CD14-positive monocyte (primary cell): Measurements from ENCODE around the gene RBM4B. TPM values are rescaled to one million over a fixed set of nuclear protein-coding genes. Genes with fewer than 3 reads are reported as not detected.
A peak's percentile ranks its signal among the peaks of the same experiment; 100 is the strongest.

Source experiments
- DNase-seq, 3 donors: peaks; one replicate each; pipeline ENCODE4 v3.0.0-alpha.2; 2011 to 2022
- H2AFZ ChIP-seq: 2 replicates; pipeline ENCODE4 v1.6.0; 2012; ENCODE audit warnings: mild to moderate bottlenecking, low read depth, low read length, inconsistent platforms; ENCODE audit not compliant: insufficient read depth, poor library complexity, severe bottlenecking
- H3K27ac ChIP-seq, 2 donors: 1 replicate in 1 of 2; 2 replicates in 1 of 2; pipeline ENCODE4 v1.5.1; 2012 to 2013; ENCODE audit warnings: low read length in 2 of 2, control low read depth in 1 of 2, inconsistent platforms in 1 of 2, low read depth in 1 of 2, mild to moderate bottlenecking in 1 of 2
- H3K27me3 ChIP-seq, 2 donors: one replicate each; pipeline versions ENCODE4 v1.6.0 to v1.6.1; 2011 to 2013; ENCODE audit warnings: low read length in 2 of 2; ENCODE audit not compliant: control insufficient read depth in 2 of 2, insufficient read depth in 2 of 2
- H3K36me3 ChIP-seq, 2 donors: replicated peaks in 1 of 2; 1 replicate in 1 of 2; 2 replicates in 1 of 2; pipeline versions ENCODE4 v1.5.1 to v1.6.1; 2012 to 2013; ENCODE audit warnings: low read length in 2 of 2, control low read depth in 1 of 2, inconsistent platforms in 1 of 2, mild to moderate bottlenecking in 1 of 2; ENCODE audit not compliant: insufficient read depth in 2 of 2, control insufficient read depth in 1 of 2
- H3K4me1 ChIP-seq, 2 donors: 1 replicate in 1 of 2; 2 replicates in 1 of 2; pipeline versions ENCODE4 v1.5.1 to v1.6.1; 2012 to 2013; ENCODE audit warnings: low read length in 2 of 2, control low read depth in 1 of 2, inconsistent platforms in 1 of 2, mild to moderate bottlenecking in 1 of 2, moderate library complexity in 1 of 2; ENCODE audit not compliant: insufficient read depth in 2 of 2, control insufficient read depth in 1 of 2
- H3K4me2 ChIP-seq: replicated peaks from 2 replicates; pipeline ENCODE3; 2012; ENCODE audit warnings: low read length, moderate library complexity, mild to moderate bottlenecking; ENCODE audit not compliant: poor library complexity, severe bottlenecking; ENCODE audit errors: extremely low read depth
- H3K4me3 ChIP-seq, 3 experiments: fragments of 200-600 bp in 1 of 3; sonication (generic) in 1 of 3; replicated peaks in 1 of 3; 1 replicate in 2 of 3; 2 replicates in 1 of 3; pipeline ENCODE4 v1.5.1; 2011 to 2013; ENCODE audit warnings: low read length in 3 of 3, mild to moderate bottlenecking in 3 of 3, control low read depth in 2 of 3, low read depth in 2 of 3, inconsistent platforms in 1 of 3, moderate library complexity in 1 of 3
- H3K79me2 ChIP-seq: 2 replicates; pipeline ENCODE4 v1.6.0; 2012; ENCODE audit warnings: mild to moderate bottlenecking, control low read depth, inconsistent platforms, low read length, moderate library complexity; ENCODE audit not compliant: insufficient read depth
- H3K9ac ChIP-seq: 2 replicates; pipeline ENCODE4 v1.6.0; 2017; ENCODE audit warnings: low read length, mild to moderate bottlenecking; ENCODE audit not compliant: insufficient read depth, poor library complexity, severe bottlenecking
- H3K9me3 ChIP-seq, 2 donors: replicated peaks in 1 of 2; 1 replicate in 1 of 2; 2 replicates in 1 of 2; pipeline versions ENCODE4 v1.5.1 to v1.6.1; 2012 to 2013; ENCODE audit warnings: low read length in 2 of 2, control low read depth in 1 of 2; ENCODE audit not compliant: control insufficient read depth in 1 of 2, insufficient read depth in 1 of 2
- H4K20me1 ChIP-seq: 2 replicates; pipeline ENCODE4 v1.6.0; 2012; ENCODE audit warnings: mild to moderate bottlenecking, low read length, control low read depth, moderate library complexity; ENCODE audit not compliant: insufficient read depth
- H3K27ac Mint-ChIP-seq, 7 donors: one replicate each; pipeline ENCODE4 v1.8.0; 2020; ENCODE audit warnings: mild to moderate bottlenecking in 7 of 7, mixed read lengths in 7 of 7, moderate library complexity in 6 of 7, inconsistent platforms in 2 of 7
- H3K27me3 Mint-ChIP-seq, 3 donors: one replicate each; pipeline ENCODE4 v1.8.0; 2021 to 2022; ENCODE audit warnings: low read depth in 3 of 3, mild to moderate bottlenecking in 3 of 3, mixed read lengths in 3 of 3, moderate library complexity in 3 of 3, inconsistent platforms in 1 of 3
- H3K36me3 Mint-ChIP-seq, 2 donors: one replicate each; pipeline ENCODE4 v1.8.0; 2020; ENCODE audit warnings: mixed read lengths in 2 of 2, inconsistent platforms in 1 of 2, mild to moderate bottlenecking in 1 of 2
- H3K4me1 Mint-ChIP-seq: one replicate; pipeline ENCODE4 v1.8.0; 2020; ENCODE audit warnings: mild to moderate bottlenecking, mixed read lengths
- H3K4me3 Mint-ChIP-seq, 2 donors: one replicate each; pipeline ENCODE4 v1.8.0; 2020; ENCODE audit warnings: mild to moderate bottlenecking in 2 of 2, mixed read lengths in 2 of 2, moderate library complexity in 1 of 2
- H3K9me3 Mint-ChIP-seq, 7 donors: one replicate each; pipeline ENCODE4 v1.8.0; 2020 to 2022; ENCODE audit warnings: mixed read lengths in 7 of 7, mild to moderate bottlenecking in 6 of 7, moderate library complexity in 6 of 7, inconsistent platforms in 2 of 7
- CTCF ChIP-seq: fragments of 200-600 bp; IDR thresholded peaks from one replicate; pipeline ENCODE4 v1.8.0; 2022; ENCODE audit warnings: antibody characterized with exemption, mild to moderate bottlenecking
- WGBS: methylation state at CpG from one replicate; pipeline ENCODE4 v1.1.5; 2013; ENCODE audit warnings: missing lambda C conversion rate; ENCODE audit not compliant: insufficient coverage; 5-methylcytosine and 5-hydroxymethylcytosine counted together
- intact Hi-C, 2 donors: fragments of 100-400 bp; cut with micrococcal nuclease; formaldehyde crosslinking; loops; one replicate each; pipeline versions ENCODE4 v1.15.0 to v1.15.1; 2023
- polyA plus RNA-seq, 3 donors: library from polyadenylated mRNA; depleted of rRNA in 1 of 3; unstranded in 2 of 3; stranded (reverse) in 1 of 3; fragments of 300-500 nt in 2 of 3; fragments of >200 nt in 1 of 3; fragmentation: Illumina TruSeq in 2 of 3; gene quantifications; 1 replicate in 2 of 3; 2 replicates in 1 of 3; pipeline ENCODE4 v1.2.3, GENCODE V29; 2012 to 2021

RBM4B gene
- polyA plus RNA-seq, 3 donors: 7.8 to 14.3 (median 11.2) TPM

- WGBS: 96% methylated on average over 15 of the region's 16 CpGs
- intact Hi-C loops: no loop called here
- Mint-ChIP-seq H3K9me3 (no peaks in the 10 kb centered on the region), H3K27ac (no peak overlapping the region), H3K36me3 (peaks cover 62 to 89% of the 10 kb centered on the region in 2 donors), H3K27me3 (peaks cover 0 to 2% (median 0%) of the 10 kb centered on the region in 3 donors), H3K4me1 (peaks cover 14% of the 10 kb centered on the region), H3K4me3 (no peak overlapping the region)
- Histone ChIP-seq H3K27ac (peak overlapping the region in 1 of 2 donors; percentile 40), H3K4me3 (no peak overlapping the region), H3K9me3 (no peaks in the 10 kb centered on the region), H3K36me3 (peaks cover 68 to 84% of the 10 kb centered on the region in 2 donors), H4K20me1 (peaks cover 98% of the 10 kb centered on the region), H3K4me2 (no peak overlapping the region), H3K79me2 (peaks cover 100% of the 10 kb centered on the region), H3K9ac (no peak overlapping the region), H3K4me1 (peaks cover 6 to 7% of the 10 kb centered on the region in 2 donors), H3K27me3 (no peaks in the 10 kb centered on the region), H2AFZ (no peak overlapping the region)
- no peak for DNase-seq
- TF ChIP-seq CTCF: no peak
Observed at GRCh38 chr11:66624450-66624849, 53.2 kb downstream of the RBM4B start.

- Histone ChIP-seq H2AFZ (no peak overlapping the region), H3K27ac (peak overlapping the region; percentile 91 to 99), H3K9ac (peak overlapping the region; percentile 95), H3K4me3 (peak overlapping the region; percentile 71 to 99 (median 82)), H3K4me2 (peak overlapping the region; percentile 88), H3K36me3 (peaks cover 15 to 31% of the 10 kb centered on the region in 2 donors), H3K79me2 (peaks cover 90% of the 10 kb centered on the region), H3K27me3 (no peaks in the 10 kb centered on the region), H3K4me1 (peaks cover 32 to 38% of the 10 kb centered on the region in 2 donors), H3K9me3 (no peaks in the 10 kb centered on the region), H4K20me1 (peaks cover 72% of the 10 kb centered on the region)
- H3K27ac Mint-ChIP-seq: peak overlapping the region; percentile 96 to 99 (median 98)
- no peaks in the 10 kb centered on the region for H3K27me3 Mint-ChIP-seq
- H3K36me3 Mint-ChIP-seq: peaks cover 12 to 37% of the 10 kb centered on the region in 2 donors
- peaks cover 42% of the 10 kb centered on the region for H3K4me1 Mint-ChIP-seq
- intact Hi-C loops: no loop called here
- 79% methylated on average over 2 of the region's 4 CpGs for WGBS
- TF ChIP-seq CTCF: no peak
- peak overlapping the region; percentile 94 to 98 for H3K4me3 Mint-ChIP-seq
- peak; percentile 74 to 89 (median 78) for DNase-seq
- H3K9me3 Mint-ChIP-seq: peaks cover 0 to 3% (median 0%) of the 10 kb centered on the region in 7 donors
Observed at GRCh38 chr11:66619080-66619554, 58.6 kb downstream of the RBM4B start.
